IPS-20b (cell line): ENCODE results near the gene ADAMTS14.

ENCODE experiments used
- H3K27ac ChIP-seq: one replicate; pipeline ENCODE4 v1.5.1; 2013; ENCODE audit warnings: low read length
- H3K27me3 ChIP-seq: 2 replicates; pipeline ENCODE4 v1.6.1; 2013; ENCODE audit warnings: mild to moderate bottlenecking, low read length, inconsistent platforms; ENCODE audit not compliant: insufficient read depth
- H3K36me3 ChIP-seq: 2 replicates; pipeline ENCODE4 v1.6.1; 2013; ENCODE audit warnings: low read depth, mild to moderate bottlenecking, inconsistent platforms, low read length, moderate library complexity; ENCODE audit not compliant: insufficient read depth
- H3K4me1 ChIP-seq: 2 replicates; pipeline ENCODE4 v1.6.1; 2013; ENCODE audit warnings: mild to moderate bottlenecking, control low read depth, inconsistent platforms, low read length, moderate library complexity; ENCODE audit not compliant: insufficient read depth
- H3K4me3 ChIP-seq: 2 replicates; pipeline ENCODE4 v1.5.1; 2013; ENCODE audit warnings: mild to moderate bottlenecking, low read length, inconsistent platforms
- H3K9ac ChIP-seq: 2 replicates; pipeline ENCODE4 v1.6.1; 2013; ENCODE audit warnings: low read depth, mild to moderate bottlenecking, inconsistent platforms, low read length, moderate library complexity
- H3K9me3 ChIP-seq: 2 replicates; pipeline ENCODE4 v1.6.1; 2013; ENCODE audit warnings: mild to moderate bottlenecking, low read depth, low read length, inconsistent platforms; ENCODE audit not compliant: insufficient read depth

Gene ADAMTS14

GRCh38 chr10:70782086-70782745, 109.9 kb downstream of the ADAMTS14 start:
- no peak overlapping the region for H3K9ac ChIP-seq

GRCh38 chr10:70782746-70783680, 110.7 kb downstream of the ADAMTS14 start:
- H3K9ac ChIP-seq: no peak overlapping the region
- H3K36me3 ChIP-seq: no peaks in the 10 kb centered on the region
- H3K27ac ChIP-seq: no peak overlapping the region
- no peak overlapping the region for H3K4me3 ChIP-seq
- no peaks in the 10 kb centered on the region for H3K4me1 ChIP-seq
- H3K27me3 ChIP-seq: no peaks in the 10 kb centered on the region
- no peaks in the 10 kb centered on the region for H3K9me3 ChIP-seq

More at GRCh38 chr10:70782086-70782745, 109.9 kb downstream of the ADAMTS14 start:
- Histone ChIP-seq H3K4me3 (no peak overlapping the region), H3K9me3 (no peaks in the 10 kb centered on the region), H3K4me1 (no peaks in the 10 kb centered on the region), H3K27ac (no peak overlapping the region), H3K36me3 (no peaks in the 10 kb centered on the region), H3K27me3 (no peaks in the 10 kb centered on the region)

GRCh38 chr10:70784016-70784415, 111.7 kb downstream of the ADAMTS14 start:
- Histone ChIP-seq H3K36me3 (no peaks in the 10 kb centered on the region), H3K4me3 (no peak overlapping the region), H3K27me3 (no peaks in the 10 kb centered on the region), H3K4me1 (no peaks in the 10 kb centered on the region), H3K27ac (no peak overlapping the region), H3K9me3 (no peaks in the 10 kb centered on the region), H3K9ac (no peak overlapping the region)

GRCh38 chr10:70784471-70784870, 112.2 kb downstream of the ADAMTS14 start:
- no peaks in the 10 kb centered on the region for H3K36me3 ChIP-seq
- H3K27me3 ChIP-seq: no peaks in the 10 kb centered on the region
- no peaks in the 10 kb centered on the region for H3K4me1 ChIP-seq
- no peaks in the 10 kb centered on the region for H3K9me3 ChIP-seq
- no peak overlapping the region for H3K9ac ChIP-seq
- no peak overlapping the region for H3K27ac ChIP-seq
- H3K4me3 ChIP-seq: no peak overlapping the region

GRCh38 chr10:70785190-70785589, 112.9 kb downstream of the ADAMTS14 start, which contains the start of gene TBATA:
Gene TBATA, minus strand, starts transcription at chr10:70785377. Its CDS starts 1,998 bp downstream, at chr10:70783379.
- Histone ChIP-seq H3K9ac (no peak within 1 kb of the TSS), H3K4me1 (no peaks in the 10 kb centered on the region), H3K27me3 (no peaks in the 10 kb centered on the region), H3K4me3 (no peak within 1 kb of the TSS), H3K36me3 (no peaks in the 10 kb centered on the region), H3K27ac (no peak within 1 kb of the TSS), H3K9me3 (no peaks in the 10 kb centered on the region)

- Histone ChIP-seq H3K4me1 (no peaks in the 10 kb centered on the region), H3K27me3 (no peaks in the 10 kb centered on the region; the same call in 1 of the 2 replicates), H3K9me3 (no peaks in the 10 kb centered on the region), H3K36me3 (no peaks in the 10 kb centered on the region), H3K9ac (no peak overlapping the region), H3K4me3 (no peak overlapping the region), H3K27ac (no peak overlapping the region)
Observed at GRCh38 chr10:70786799-70787415, 114.6 kb downstream of the ADAMTS14 start.

- Histone ChIP-seq H3K27ac (no peak overlapping the region), H3K27me3 (no peaks in the 10 kb centered on the region; the same call in 1 of the 2 replicates), H3K9me3 (no peaks in the 10 kb centered on the region), H3K9ac (no peak overlapping the region), H3K4me3 (no peak overlapping the region), H3K4me1 (no peaks in the 10 kb centered on the region), H3K36me3 (no peaks in the 10 kb centered on the region)
Observed at GRCh38 chr10:70791386-70792039, 119.2 kb downstream of the ADAMTS14 start.

GRCh38 chr10:70795613-70796012, 123.3 kb downstream of the ADAMTS14 start:
- H3K9me3 ChIP-seq: no peaks in the 10 kb centered on the region
- no peak overlapping the region for H3K27ac ChIP-seq
- H3K9ac ChIP-seq: no peak overlapping the region
- no peaks in the 10 kb centered on the region for H3K36me3 ChIP-seq
- H3K27me3 ChIP-seq: no peaks in the 10 kb centered on the region
- H3K4me3 ChIP-seq: no peak overlapping the region
- H3K4me1 ChIP-seq: no peaks in the 10 kb centered on the region

GRCh38 chr10:70797840-70798239, 125.5 kb downstream of the ADAMTS14 start:
- H3K4me3 ChIP-seq: no peak overlapping the region
- H3K27me3 ChIP-seq: no peaks in the 10 kb centered on the region

GRCh38 chr10:70799124-70799523, 126.8 kb downstream of the ADAMTS14 start:
- Histone ChIP-seq H3K9ac (no peak overlapping the region), H3K4me3 (no peak overlapping the region), H3K27ac (no peak overlapping the region), H3K36me3 (no peaks in the 10 kb centered on the region), H3K27me3 (no peaks in the 10 kb centered on the region), H3K4me1 (no peaks in the 10 kb centered on the region), H3K9me3 (no peaks in the 10 kb centered on the region)

More at GRCh38 chr10:70797840-70798239, 125.5 kb downstream of the ADAMTS14 start:
- Histone ChIP-seq H3K4me1 (no peaks in the 10 kb centered on the region), H3K36me3 (no peaks in the 10 kb centered on the region), H3K9me3 (no peaks in the 10 kb centered on the region), H3K9ac (no peak overlapping the region), H3K27ac (no peak overlapping the region)

GRCh38 chr10:70801854-70802253, 129.5 kb downstream of the ADAMTS14 start:
- Histone ChIP-seq H3K4me1 (peaks cover under 1% of the 10 kb centered on the region; the same call in 1 of the 2 replicates), H3K9ac (no peak overlapping the region), H3K27me3 (no peaks in the 10 kb centered on the region)

More at GRCh38 chr10:70801854-70802253, 129.5 kb downstream of the ADAMTS14 start:
- Histone ChIP-seq H3K27ac (no peak overlapping the region), H3K36me3 (no peaks in the 10 kb centered on the region), H3K9me3 (no peaks in the 10 kb centered on the region), H3K4me3 (no peak overlapping the region)
